SK-N-SH (cell line): ENCODE results near the gene RPL15. TPM values are rescaled to one million over a fixed set of nuclear protein-coding genes. Genes with fewer than 3 reads are reported as not detected.

Experiments used
- IRF3 ChIP-seq: fragments of 150-350 bp; IDR thresholded peaks from 2 replicates; pipeline ENCODE4 v1.6.1; 2016; ENCODE audit warnings: mild to moderate bottlenecking, low read depth, low read length
- RAD21 ChIP-seq: IDR thresholded peaks from 2 replicates; pipeline ENCODE4 v1.6.1; 2012; ENCODE audit warnings: mild to moderate bottlenecking, low read length
- YY1 ChIP-seq: IDR thresholded peaks from 2 replicates; pipeline ENCODE4 v1.4.0; 2012; ENCODE audit warnings: low read depth, mild to moderate bottlenecking
- polyA plus RNA-seq, 3 experiments: library from polyadenylated mRNA; depleted of rRNA; stranded (reverse); fragments of >200 nt; gene quantifications; 2 replicates each; pipeline ENCODE4 v1.2.3, GENCODE V29; 2012

The RPL15 gene
- polyA plus RNA-seq, 1 of the 3 experiments (the other 2 are of a cell fraction) = 5,582 TPM

- TF ChIP-seq YY1 (no peak), RAD21 (no peak), IRF3 (no peak)
These were observed 52.5 kb downstream of the RPL15 start (continued) for GRCh38 chr3:23969393-23969792.

Other genes with a start within 250 kb of the RPL15 start
- gene UBE2E1, start 111.2 kb upstream of the RPL15 start, polyA plus RNA-seq (2012; rRNA removed) = 59.9 and 85.2 TPM in 2 replicates
- 8.1 and 10.6 TPM in 2 replicates for gene NKIRAS1, start 142 bp upstream of the RPL15 start, polyA plus RNA-seq (2012; rRNA removed)
- gene NR1D2, start 28.2 kb downstream of the RPL15 start, polyA plus RNA-seq (2012; rRNA removed) = 12.0 and 15.4 TPM in 2 replicates